DND-41 (cell line): ENCODE results near the gene NXNL2.

ENCODE experiments used
- EZH2 ChIP-seq: IDR thresholded peaks from 3 replicates; pipeline ENCODE4 v1.6.1; 2012; ENCODE audit warnings: borderline replicate concordance, low read depth, mild to moderate bottlenecking, moderate library complexity, low read length, inconsistent platforms; ENCODE audit not compliant: severe bottlenecking
- TF ChIP-seq, protein P1 (sequence below): IDR thresholded peaks from 2 replicates; pipeline ENCODE4 v1.5.1; 2012; ENCODE audit warnings: borderline replicate concordance, low read length, moderate library complexity, mild to moderate bottlenecking; ENCODE audit not compliant: poor library complexity, severe bottlenecking; ENCODE audit errors: extremely low read depth

- TF ChIP-seq, protein P1, sequence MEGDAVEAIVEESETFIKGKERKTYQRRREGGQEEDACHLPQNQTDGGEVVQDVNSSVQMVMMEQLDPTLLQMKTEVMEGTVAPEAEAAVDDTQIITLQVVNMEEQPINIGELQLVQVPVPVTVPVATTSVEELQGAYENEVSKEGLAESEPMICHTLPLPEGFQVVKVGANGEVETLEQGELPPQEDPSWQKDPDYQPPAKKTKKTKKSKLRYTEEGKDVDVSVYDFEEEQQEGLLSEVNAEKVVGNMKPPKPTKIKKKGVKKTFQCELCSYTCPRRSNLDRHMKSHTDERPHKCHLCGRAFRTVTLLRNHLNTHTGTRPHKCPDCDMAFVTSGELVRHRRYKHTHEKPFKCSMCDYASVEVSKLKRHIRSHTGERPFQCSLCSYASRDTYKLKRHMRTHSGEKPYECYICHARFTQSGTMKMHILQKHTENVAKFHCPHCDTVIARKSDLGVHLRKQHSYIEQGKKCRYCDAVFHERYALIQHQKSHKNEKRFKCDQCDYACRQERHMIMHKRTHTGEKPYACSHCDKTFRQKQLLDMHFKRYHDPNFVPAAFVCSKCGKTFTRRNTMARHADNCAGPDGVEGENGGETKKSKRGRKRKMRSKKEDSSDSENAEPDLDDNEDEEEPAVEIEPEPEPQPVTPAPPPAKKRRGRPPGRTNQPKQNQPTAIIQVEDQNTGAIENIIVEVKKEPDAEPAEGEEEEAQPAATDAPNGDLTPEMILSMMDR: no peak
- no peak for TF ChIP-seq EZH2
Measured at GRCh38 chr9:88537761-88538091, 2.7 kb downstream of the NXNL2 start.
